ENCODE measurements around the gene LMOD2.

DNA sequence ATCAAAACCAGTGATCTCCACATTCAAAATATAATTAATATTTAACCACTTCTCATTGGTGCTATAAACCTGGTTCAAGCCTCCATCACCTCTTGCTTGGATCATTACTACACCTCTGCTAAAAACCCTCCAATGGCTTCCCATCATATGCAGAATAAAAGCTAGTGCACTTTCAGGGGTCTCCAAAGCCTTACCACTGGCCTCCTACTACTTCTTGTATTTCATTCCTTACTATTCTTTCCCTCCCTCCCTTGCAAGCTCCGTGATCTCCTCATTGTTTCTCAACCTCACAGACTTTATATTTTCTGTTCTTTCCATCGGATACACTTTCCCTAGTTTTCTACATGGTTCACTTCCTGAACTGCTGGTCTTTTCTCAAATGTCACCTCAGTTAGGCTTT, 31.5 kb downstream of the LMOD2 start:
- TF ChIP-seq POLR2AphosphoS5 (IDR thresholded peaks at IDR 0.05): no peak
- TF ChIP-seq, protein P1, sequence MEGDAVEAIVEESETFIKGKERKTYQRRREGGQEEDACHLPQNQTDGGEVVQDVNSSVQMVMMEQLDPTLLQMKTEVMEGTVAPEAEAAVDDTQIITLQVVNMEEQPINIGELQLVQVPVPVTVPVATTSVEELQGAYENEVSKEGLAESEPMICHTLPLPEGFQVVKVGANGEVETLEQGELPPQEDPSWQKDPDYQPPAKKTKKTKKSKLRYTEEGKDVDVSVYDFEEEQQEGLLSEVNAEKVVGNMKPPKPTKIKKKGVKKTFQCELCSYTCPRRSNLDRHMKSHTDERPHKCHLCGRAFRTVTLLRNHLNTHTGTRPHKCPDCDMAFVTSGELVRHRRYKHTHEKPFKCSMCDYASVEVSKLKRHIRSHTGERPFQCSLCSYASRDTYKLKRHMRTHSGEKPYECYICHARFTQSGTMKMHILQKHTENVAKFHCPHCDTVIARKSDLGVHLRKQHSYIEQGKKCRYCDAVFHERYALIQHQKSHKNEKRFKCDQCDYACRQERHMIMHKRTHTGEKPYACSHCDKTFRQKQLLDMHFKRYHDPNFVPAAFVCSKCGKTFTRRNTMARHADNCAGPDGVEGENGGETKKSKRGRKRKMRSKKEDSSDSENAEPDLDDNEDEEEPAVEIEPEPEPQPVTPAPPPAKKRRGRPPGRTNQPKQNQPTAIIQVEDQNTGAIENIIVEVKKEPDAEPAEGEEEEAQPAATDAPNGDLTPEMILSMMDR (IDR thresholded peaks at IDR 0.05): no peak
